ES-I3 (cell line): Measurements from ENCODE around the gene ZNF346.
"Not testable (repeated sequence)": the region's sequence is repeated elsewhere in the genome, so short reads cannot be mapped to it uniquely, and the experiment has no call there.

Experiments used
- H3K36me3 ChIP-seq: 2 replicates; pipeline ENCODE4 v1.6.1; 2013; ENCODE audit warnings: mild to moderate bottlenecking, low read length, control low read depth, moderate library complexity; ENCODE audit not compliant: insufficient read depth
- H3K4me1 ChIP-seq: 2 replicates; pipeline ENCODE4 v1.6.1; 2013; ENCODE audit warnings: mild to moderate bottlenecking, control low read depth, low read length; ENCODE audit not compliant: insufficient read depth
- H3K9ac ChIP-seq: 2 replicates; pipeline ENCODE4 v1.6.1; 2013; ENCODE audit warnings: low read depth, mild to moderate bottlenecking, low read length, moderate library complexity
- H3K9me3 ChIP-seq: 2 replicates; pipeline ENCODE4 v1.6.1; 2013; ENCODE audit warnings: mild to moderate bottlenecking, low read length, moderate library complexity; ENCODE audit not compliant: control insufficient read depth, insufficient read depth

ZNF346 gene

DNA sequence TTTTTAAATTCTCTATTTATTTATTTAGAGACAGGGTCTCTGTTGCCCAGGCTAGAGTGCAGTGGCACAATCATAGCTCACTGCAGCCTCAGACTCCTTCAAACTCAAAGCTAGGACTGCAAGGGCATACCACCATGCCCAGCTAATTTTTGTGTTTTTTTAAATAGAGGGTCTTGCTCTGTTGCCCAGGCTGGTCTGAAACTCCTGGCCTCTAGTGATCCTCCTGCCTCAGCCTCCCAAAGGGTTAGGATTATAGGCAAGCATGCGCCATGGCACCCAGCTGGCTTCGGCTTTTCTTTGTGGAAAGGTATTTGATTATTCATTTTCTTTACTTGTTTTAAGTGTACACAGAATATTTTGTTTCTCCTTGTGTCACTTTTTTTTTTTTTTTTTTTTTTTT lies 5.2 kb downstream of the ZNF346 start:
- H3K9me3 ChIP-seq = no peaks in the 10 kb centered on the region; the same call in 1 of the 2 replicates
- peaks cover 3% of the 10 kb centered on the region; the same call in 1 of the 2 replicates for H3K4me1 ChIP-seq
- peaks cover 3% of the 10 kb centered on the region; the same call in 1 of the 2 replicates for H3K36me3 ChIP-seq
- H3K9ac ChIP-seq = no peak overlapping the region

DNA sequence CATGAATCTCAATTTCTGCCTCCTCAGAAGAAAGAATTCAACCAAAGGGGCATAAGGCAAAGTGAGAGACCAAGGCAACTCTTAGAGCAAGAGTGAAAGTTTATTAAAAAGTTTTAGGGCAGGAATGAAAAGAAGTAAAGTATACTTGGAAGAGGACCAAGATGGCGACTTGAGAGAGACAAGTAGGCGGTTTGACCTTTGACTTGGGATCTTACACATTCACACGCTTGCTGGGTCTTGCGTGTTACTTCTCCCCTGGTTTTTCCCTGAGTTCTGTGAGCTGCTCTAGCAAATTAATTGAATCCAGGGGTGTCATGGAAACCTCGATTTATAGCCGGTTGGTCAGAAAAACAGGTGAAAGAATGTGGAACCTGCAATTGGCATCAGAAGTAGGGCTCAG lies 7.0 kb downstream of the ZNF346 start:
- no peaks in the 10 kb centered on the region for H3K4me1 ChIP-seq
- H3K9ac ChIP-seq = no peak overlapping the region
- H3K9me3 ChIP-seq = no peaks in the 10 kb centered on the region; the same call in 1 of the 2 replicates
- peaks cover 3% of the 10 kb centered on the region; the same call in 1 of the 2 replicates for H3K36me3 ChIP-seq

DNA sequence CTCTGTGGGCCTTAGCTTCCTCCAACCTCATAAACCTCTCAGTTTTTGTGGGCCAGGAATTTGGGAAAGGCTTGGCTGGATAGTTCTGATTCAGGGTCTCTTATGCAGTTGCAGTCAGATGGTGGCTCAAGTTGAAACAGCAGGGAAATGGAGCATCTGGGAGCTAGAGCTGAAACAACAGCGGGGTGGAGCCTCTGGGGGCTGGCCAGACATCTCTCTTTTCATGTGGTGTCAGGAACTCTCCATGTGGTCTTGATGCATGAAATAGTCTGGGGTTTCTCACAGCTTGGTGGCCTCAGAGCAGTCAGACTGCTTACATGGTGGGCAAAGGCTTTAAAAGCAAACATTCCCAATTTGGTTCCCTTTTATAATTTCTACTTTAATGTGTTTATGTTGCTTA lies 13.5 kb downstream of the ZNF346 start:
- H3K36me3 ChIP-seq = no peaks in the 10 kb centered on the region; the same call in 1 of the 2 replicates
- H3K9ac ChIP-seq = no peak overlapping the region
- 0 out of 2 replicates have a peak, but pooled peaks cover 5% of the 10 kb centered on the region for H3K4me1 ChIP-seq
- no peaks in the 10 kb centered on the region; the same call in 1 of the 2 replicates for H3K9me3 ChIP-seq

DNA sequence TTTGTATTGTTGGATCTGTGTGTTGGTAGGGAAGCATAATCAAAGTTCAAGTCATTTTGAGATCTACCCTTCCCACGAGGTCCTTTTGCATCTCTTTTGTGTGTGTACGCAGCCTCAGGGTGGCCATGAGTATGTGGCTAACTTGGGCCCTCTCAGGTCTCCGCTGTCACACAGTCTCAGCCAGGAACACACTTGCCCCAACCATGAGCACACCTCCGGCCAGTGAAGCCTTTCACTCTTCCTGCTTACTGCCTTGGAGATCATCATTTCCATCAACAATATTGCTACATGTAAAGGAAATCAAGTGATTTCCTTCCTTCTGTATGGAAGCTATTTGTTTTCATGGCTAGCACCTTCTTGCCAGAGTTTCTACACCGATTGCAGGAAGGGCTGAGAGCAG lies 13.9 kb downstream of the ZNF346 start:
- Histone ChIP-seq H3K9ac (no peak overlapping the region), H3K4me1 (0 out of 2 replicates have a peak, but pooled peaks cover 5% of the 10 kb centered on the region), H3K9me3 (no peaks in the 10 kb centered on the region; the same call in 1 of the 2 replicates), H3K36me3 (peaks cover under 1% of the 10 kb centered on the region)

DNA sequence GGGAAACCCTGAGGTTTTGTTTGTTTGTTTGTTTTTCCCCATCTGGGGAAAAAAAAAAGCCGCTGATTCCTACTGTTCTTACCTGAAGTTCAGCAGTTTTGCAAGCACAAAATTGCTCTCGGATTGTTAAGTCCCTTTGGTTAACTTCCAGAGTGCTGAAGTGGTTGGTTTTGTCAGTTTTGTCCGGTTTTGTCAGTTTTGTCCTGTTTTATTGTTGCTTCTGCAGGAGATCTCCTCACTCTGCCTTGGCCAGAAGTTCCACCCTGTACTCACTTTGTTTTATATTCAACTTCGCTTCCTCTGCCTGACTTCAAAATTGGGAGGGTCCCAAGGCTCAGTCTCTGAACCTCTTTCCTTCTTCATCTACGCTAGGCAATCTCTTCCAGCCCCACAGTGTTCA lies 14.4 kb downstream of the ZNF346 start:
- Histone ChIP-seq H3K36me3 (peaks cover 5% of the 10 kb centered on the region; the same call in 1 of the 2 replicates), H3K9me3 (no peaks in the 10 kb centered on the region), H3K9ac (no peak overlapping the region), H3K4me1 (0 out of 2 replicates have a peak, but pooled peaks cover 5% of the 10 kb centered on the region)

DNA sequence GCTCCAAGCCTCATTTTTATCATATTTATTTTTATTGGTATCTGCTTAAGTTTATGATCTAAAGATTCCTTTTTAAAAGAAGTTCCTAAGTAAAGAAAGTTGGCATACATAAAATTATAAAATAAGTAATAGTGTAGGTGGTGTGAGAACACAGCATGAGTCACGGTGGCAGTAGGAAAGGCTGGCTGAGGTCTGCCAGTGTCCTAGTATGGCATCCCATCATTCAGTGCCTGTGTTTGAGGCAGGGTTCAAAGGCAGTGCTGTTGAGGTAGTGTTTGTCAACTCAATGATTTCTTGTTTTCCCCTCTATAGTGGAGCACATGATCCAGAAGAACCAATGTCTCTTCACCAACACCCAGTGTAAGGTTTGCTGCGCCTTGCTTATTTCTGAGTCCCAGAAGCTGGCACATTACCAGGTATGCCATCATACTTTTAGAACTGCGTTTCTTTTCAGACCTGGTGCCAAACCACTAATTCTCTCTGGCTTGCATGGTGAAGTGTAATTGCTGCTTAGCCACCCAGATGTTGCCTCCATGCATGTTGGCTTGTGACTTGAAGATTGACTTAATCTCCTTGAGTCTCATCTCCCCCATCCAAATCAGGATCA lies 18.4 kb downstream of the ZNF346 start:
- Histone ChIP-seq H3K36me3 (peaks cover 10% of the 10 kb centered on the region), H3K9me3 (no peaks in the 10 kb centered on the region), H3K4me1 (0 out of 2 replicates have a peak, but pooled peaks cover 5% of the 10 kb centered on the region), H3K9ac (no peak overlapping the region)

DNA sequence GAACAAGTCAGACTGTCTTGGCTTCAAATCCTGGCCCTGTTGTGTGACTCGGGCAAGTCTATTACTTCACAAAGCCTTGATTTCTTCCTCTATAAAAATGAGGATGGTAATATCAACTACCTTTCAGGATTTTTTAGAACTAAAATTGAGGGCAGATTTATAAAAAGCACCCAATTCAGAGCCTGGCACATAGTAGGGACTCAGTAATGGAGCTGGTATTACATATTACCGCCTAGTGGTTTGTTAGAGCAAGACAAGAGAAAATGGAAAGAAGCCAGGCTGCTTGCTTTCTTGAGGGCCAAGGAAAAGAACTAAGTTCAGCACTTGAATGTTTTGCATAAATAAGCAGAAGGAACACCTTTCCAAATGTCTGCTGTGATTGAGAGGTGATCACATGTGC lies 19.4 kb downstream of the ZNF346 start:
- H3K9ac ChIP-seq = no peak overlapping the region
- H3K36me3 ChIP-seq = peaks cover 10% of the 10 kb centered on the region
- no peaks in the 10 kb centered on the region for H3K4me1 ChIP-seq
- no peaks in the 10 kb centered on the region for H3K9me3 ChIP-seq

DNA sequence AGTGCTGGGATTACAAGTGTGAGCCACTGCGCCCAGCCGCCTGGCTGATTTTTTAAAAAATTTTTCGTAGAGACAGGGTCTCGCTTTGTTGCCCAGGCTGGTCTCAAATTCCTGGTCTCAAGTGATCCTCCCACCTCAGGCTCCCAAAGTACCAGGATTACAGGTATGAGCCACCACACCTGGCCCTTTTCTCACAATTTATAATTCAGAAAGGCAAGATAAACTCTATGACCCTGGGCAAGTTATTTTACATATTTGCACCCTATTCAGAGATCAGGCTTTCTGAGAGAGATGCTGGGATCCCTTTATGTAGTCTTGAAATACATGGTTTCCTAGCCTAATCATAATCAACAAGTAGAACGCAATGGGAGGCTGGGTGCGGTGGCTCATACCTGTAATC lies 20.6 kb downstream of the ZNF346 start:
- Histone ChIP-seq H3K36me3 (peaks cover 10% of the 10 kb centered on the region), H3K4me1 (no peaks in the 10 kb centered on the region), H3K9me3 (no peaks in the 10 kb centered on the region), H3K9ac (no peak overlapping the region)

DNA sequence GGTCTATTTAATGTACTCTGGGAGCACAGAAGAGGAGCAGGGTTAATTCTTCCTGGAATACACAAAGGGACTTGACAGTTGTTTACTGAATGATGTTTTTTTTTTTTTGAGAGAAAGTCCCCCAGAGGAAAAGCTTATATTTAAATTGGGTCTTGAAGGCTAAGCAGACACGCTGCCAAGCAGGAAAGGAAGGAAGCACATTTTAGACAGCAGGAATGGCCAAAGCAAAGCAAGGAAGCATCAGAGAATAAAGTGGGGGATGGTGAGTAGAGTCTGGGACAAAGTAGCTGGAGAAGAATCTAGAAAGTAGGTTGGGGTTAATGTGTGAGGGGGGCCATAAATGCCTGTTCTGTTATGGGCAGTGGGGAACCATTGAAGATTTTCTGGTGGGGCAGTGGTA lies 21.5 kb downstream of the ZNF346 start:
- no peaks in the 10 kb centered on the region for H3K9me3 ChIP-seq
- H3K9ac ChIP-seq = no peak overlapping the region
- no peaks in the 10 kb centered on the region for H3K4me1 ChIP-seq
- H3K36me3 ChIP-seq = peaks cover 14% of the 10 kb centered on the region

DNA sequence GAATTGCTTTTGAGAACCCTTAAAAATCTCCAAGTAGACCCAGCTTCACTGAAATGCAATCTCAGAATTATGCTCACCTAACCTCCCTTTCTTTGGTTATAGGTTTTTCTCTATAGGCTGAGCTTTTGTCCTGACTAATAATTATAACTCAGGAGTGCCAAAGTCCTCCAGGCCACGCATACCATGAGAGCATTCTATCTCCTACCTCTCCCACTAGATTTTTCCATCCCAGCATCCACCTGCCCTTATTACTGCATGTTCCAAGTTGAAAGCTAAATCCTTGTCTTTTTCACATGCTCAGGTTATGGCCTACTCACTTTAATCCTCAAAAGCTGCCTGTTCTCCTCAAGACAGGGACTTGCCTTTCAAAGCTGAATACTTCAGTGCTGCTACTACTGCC lies 22.1 kb downstream of the ZNF346 start:
- Histone ChIP-seq H3K9me3 (no peaks in the 10 kb centered on the region), H3K9ac (no peak overlapping the region), H3K4me1 (no peaks in the 10 kb centered on the region), H3K36me3 (peaks cover 14% of the 10 kb centered on the region)

DNA sequence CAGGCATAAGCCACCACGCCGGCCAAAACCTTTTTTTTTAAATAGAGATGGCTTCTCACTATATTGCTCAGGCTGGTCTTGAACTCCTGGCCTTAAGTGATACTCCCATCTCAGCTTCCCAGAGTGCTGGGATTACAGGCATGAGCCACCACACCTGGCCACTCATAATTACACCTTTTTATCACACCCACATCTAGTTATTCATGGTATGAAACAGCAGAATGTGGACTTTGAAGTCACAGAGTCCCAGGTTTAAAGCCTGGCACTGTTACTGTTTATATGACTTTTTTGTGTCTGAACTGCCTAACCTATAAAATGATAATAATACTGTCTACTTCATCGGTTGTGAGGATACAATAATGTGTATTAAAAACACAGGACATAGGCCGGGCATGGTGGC lies 23.1 kb downstream of the ZNF346 start:
- H3K4me1 ChIP-seq = no peaks in the 10 kb centered on the region
- no peaks in the 10 kb centered on the region for H3K9me3 ChIP-seq
- no peak overlapping the region for H3K9ac ChIP-seq
- peaks cover 17% of the 10 kb centered on the region for H3K36me3 ChIP-seq

DNA sequence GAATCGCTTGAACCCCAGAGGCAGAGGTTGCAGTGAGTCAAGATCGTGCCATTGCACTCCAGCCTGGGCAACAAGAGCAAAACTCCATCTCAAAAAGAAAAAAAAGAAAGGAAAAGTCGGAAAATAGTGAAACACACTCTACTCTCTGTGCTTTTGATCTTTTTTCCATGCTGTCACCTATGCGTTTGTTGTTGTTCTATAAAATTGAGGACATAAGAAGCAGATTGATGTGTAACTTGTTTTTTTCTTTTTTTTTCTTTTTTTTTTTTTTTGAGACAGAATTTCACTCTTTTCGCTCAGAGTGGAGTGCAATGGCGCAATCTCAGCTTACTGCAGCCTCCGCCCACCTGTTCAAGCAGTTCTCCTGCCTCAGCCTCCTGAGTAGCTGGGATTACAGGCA lies 26.0 kb downstream of the ZNF346 start:
- not testable (repeated sequence) for H3K9me3 ChIP-seq, H3K9ac ChIP-seq, H3K4me1 ChIP-seq
- H3K36me3 ChIP-seq = peaks cover 19% of the 10 kb centered on the region

DNA sequence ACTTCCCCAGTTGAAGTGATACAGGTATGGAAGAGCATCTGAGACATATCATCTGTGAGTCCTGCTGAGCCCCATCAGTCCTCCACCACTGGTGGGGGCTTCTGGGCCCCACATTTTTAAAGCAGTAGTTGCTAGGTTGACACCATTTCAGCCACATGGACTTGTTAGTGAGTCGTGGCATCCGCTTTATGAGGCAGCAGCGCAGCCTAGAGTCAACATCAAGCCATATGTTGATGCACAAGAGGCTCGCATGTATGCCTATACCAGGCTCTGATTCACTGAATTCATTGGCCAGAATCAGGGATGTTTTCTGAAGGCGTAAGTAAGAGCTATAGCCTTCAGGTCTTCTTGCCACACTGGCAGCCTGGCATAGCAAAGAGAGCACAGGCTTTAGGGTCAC lies 26.8 kb downstream of the ZNF346 start:
- H3K36me3 ChIP-seq = peaks cover 16% of the 10 kb centered on the region

DNA sequence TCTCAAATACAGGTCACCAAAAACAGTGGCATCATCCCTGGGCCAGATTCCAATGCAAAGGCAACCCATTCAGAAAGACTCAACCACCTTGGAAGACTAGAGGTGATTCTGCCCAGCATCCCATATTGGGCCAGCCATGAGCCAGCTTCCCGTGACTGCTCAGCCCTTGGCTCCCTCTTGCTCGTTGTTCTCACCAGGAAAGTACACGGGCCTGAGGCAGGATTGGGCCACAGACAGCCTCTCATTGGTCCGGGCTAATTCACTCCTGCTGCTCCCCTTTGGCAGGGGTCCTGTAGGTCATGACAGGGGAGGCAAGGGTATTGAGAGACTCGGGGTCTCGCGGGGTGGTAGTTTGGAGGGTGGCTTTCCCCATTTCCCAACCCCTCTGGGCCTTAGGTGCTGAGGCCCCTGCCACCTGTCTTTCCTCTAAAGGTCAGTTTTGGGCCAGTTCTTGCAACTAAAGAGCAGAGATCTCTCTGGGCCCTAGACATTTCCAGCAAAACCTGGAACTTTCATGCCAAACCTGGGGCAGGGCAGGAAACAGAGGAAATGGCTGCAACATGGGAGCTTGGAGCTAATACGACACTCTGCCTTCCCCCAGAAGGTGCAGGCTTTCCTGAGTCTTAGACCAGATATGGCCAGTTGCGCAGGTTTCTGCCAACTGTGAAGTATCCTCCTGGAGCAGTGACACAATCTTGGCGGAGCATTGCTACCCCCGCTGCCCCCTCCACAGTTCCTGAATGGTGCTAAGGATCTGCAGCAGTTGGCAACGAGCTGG lies 42.2 kb downstream of the ZNF346 start:
- Histone ChIP-seq H3K9ac (no peak overlapping the region), H3K36me3 (peaks cover 6% of the 10 kb centered on the region), H3K4me1 (no peaks in the 10 kb centered on the region), H3K9me3 (no peaks in the 10 kb centered on the region)

More for the DNA sequence above, 26.8 kb downstream of the ZNF346 start:
- Histone ChIP-seq H3K9ac (no peak overlapping the region), H3K9me3 (no peaks in the 10 kb centered on the region), H3K4me1 (no peaks in the 10 kb centered on the region)

DNA sequence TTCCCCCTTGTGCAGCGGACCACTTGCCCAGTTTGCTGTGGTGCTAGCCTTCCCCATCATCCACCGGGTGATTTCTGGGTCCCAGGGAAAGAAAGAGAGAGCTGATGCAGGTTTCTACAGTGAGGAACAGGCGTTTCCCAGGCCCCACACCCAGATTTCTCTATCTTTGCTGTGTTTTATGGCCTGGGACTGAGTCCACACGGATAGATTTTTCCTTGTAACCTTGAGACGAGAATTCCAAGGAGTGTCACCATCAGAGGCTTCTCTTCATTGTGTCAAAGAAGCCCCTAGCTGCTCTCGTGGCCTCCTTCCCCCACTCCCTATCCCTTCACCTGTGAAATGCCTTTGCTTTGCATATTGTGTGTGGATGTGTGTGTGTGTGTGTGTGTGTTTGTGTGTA lies 43.0 kb downstream of the ZNF346 start:
- H3K4me1 ChIP-seq = no peaks in the 10 kb centered on the region
- H3K36me3 ChIP-seq = peaks cover 6% of the 10 kb centered on the region
- no peak overlapping the region for H3K9ac ChIP-seq
- no peaks in the 10 kb centered on the region for H3K9me3 ChIP-seq
